HepG2 (cell line): ENCODE results near the gene LZTR1. TPM values are rescaled to one million over a fixed set of nuclear protein-coding genes. Genes with fewer than 3 reads are reported as not detected.

Source experiments
- CCDC6 ChIP-seq: sonication (generic); formaldehyde crosslinking; IDR thresholded peaks from 2 replicates; pipeline ENCODE4 v1.8.1; 2022; ENCODE audit warnings: mild to moderate bottlenecking, missing genetic modification reagents, moderate library complexity
- CHD4 ChIP-seq: fragments of 200-600 bp; sonication (generic); IDR thresholded peaks from 2 replicates; pipeline ENCODE4 v1.7.0; 2017; ENCODE audit warnings: mild to moderate bottlenecking, low read length, borderline replicate concordance
- DR1 ChIP-seq: sonication (generic); formaldehyde crosslinking; IDR thresholded peaks from 2 replicates; pipeline ENCODE4 v1.8.0; 2021; ENCODE audit warnings: mild to moderate bottlenecking, missing genetic modification reagents, inconsistent platforms
- KDM3A ChIP-seq: IDR thresholded peaks from 2 replicates; pipeline ENCODE4 v1.6.1; 2018; ENCODE audit warnings: low read depth, missing compliant biosample characterization
- KLF13 ChIP-seq: sonication (generic); formaldehyde crosslinking; IDR thresholded peaks from 2 replicates; pipeline ENCODE4 v1.4.0; 2020; ENCODE audit warnings: mild to moderate bottlenecking, missing genetic modification reagents
- MTA1 ChIP-seq: sonication (generic); formaldehyde crosslinking; IDR thresholded peaks from 2 replicates; pipeline ENCODE4 v1.4.0; 2020; ENCODE audit warnings: missing genetic modification reagents, mild to moderate bottlenecking, borderline replicate concordance
- RBM22 ChIP-seq: fragments of 200-400 bp; formaldehyde crosslinking; optimal IDR thresholded peaks from 2 replicates; pipeline ENCODE3; 2017; ENCODE audit warnings: mild to moderate bottlenecking, low read length, moderate library complexity
- RXRB ChIP-seq: IDR thresholded peaks from 2 replicates; pipeline ENCODE4 v1.6.1; 2016; ENCODE audit warnings: borderline replicate concordance, missing genetic modification reagents, missing compliant biosample characterization
- SIX1 ChIP-seq: sonication (generic); formaldehyde crosslinking; IDR thresholded peaks from 2 replicates; pipeline ENCODE4 v1.4.0; 2020; ENCODE audit warnings: missing genetic modification reagents, borderline replicate concordance
- SNAPC2 ChIP-seq: sonication (generic); formaldehyde crosslinking; IDR thresholded peaks from 2 replicates; pipeline ENCODE4 v1.8.1; 2022; ENCODE audit warnings: mild to moderate bottlenecking, missing genetic modification reagents
- TSC22D2 ChIP-seq: sonication (generic); formaldehyde crosslinking; IDR thresholded peaks from 2 replicates; pipeline ENCODE4 v1.5.1; 2020; ENCODE audit warnings: missing genetic modification reagents, mild to moderate bottlenecking, borderline replicate concordance
- ZNF17 ChIP-seq: sonication (generic); formaldehyde crosslinking; IDR thresholded peaks from 2 replicates; pipeline ENCODE4 v1.5.0; 2020; ENCODE audit warnings: mild to moderate bottlenecking, missing genetic modification reagents
- ZNF337 ChIP-seq: sonication (generic); formaldehyde crosslinking; IDR thresholded peaks from 2 replicates; pipeline ENCODE4 v1.5.1; 2020; ENCODE audit warnings: missing genetic modification reagents, low read depth, mild to moderate bottlenecking, borderline replicate concordance
- ZNF354B ChIP-seq: sonication (generic); formaldehyde crosslinking; IDR thresholded peaks from 2 replicates; pipeline ENCODE4 v1.8.0; 2022; ENCODE audit warnings: mild to moderate bottlenecking, missing genetic modification reagents
- ZNF678 ChIP-seq: sonication (generic); formaldehyde crosslinking; IDR thresholded peaks from 2 replicates; pipeline ENCODE4 v1.4.0; 2020; ENCODE audit warnings: mild to moderate bottlenecking, missing genetic modification reagents
- ZSCAN21 ChIP-seq: sonication (generic); formaldehyde crosslinking; IDR thresholded peaks from 2 replicates; pipeline ENCODE4 v1.8.0; 2022; ENCODE audit warnings: mild to moderate bottlenecking, missing genetic modification reagents, moderate library complexity, borderline replicate concordance
- polyA plus RNA-seq, 8 experiments: library from polyadenylated mRNA; depleted of rRNA in 3 of 8; stranded (reverse) in 7 of 8; unstranded in 1 of 8; fragments of >200 nt; fragmentation: Illumina TruSeq in 4 of 8; extraction: Trizol in 4 of 8; gene quantifications; 2 replicates each; pipeline versions ENCODE4 v1.2.1 to v1.2.3, GENCODE V29; 2011 to 2016; ENCODE audit warnings: low read depth in 4 of 8, missing spikeins in 1 of 8, mixed read lengths in 1 of 8; ENCODE audit not compliant: insufficient read depth in 1 of 8
- total RNA-seq, 5 experiments: library from RNA; depleted of rRNA; stranded (reverse); fragments of >200 nt; fragmentation: Illumina TruSeq; extraction: Trizol; gene quantifications; 2 replicates each; pipeline ENCODE4 v1.2.3, GENCODE V29; 2016; ENCODE audit warnings: low read depth in 1 of 5
- TF ChIP-seq, protein P1 (sequence below): sonication (generic); formaldehyde crosslinking; IDR thresholded peaks from 2 replicates; pipeline ENCODE4 v1.9.0; 2022; ENCODE audit warnings: missing genetic modification reagents, mild to moderate bottlenecking, borderline replicate concordance
- TF ChIP-seq, protein P2 (sequence below): sonication (generic); formaldehyde crosslinking; IDR thresholded peaks from 2 replicates; pipeline ENCODE4 v1.8.0; 2022; ENCODE audit warnings: mild to moderate bottlenecking, missing genetic modification reagents, moderate library complexity
- TF ChIP-seq, protein P3 (sequence below): fragments of 450-650 bp; IDR thresholded peaks from 2 replicates; pipeline ENCODE4 v1.6.1; 2017
- TF ChIP-seq, protein P4 (sequence below): sonication (generic); formaldehyde crosslinking; conservative IDR thresholded peaks from 2 replicates; pipeline ENCODE4 v1.4.0; 2020; ENCODE audit warnings: missing genetic modification reagents
- TF ChIP-seq, protein P5 (sequence below): sonication (generic); formaldehyde crosslinking; IDR thresholded peaks from 2 replicates; pipeline ENCODE4 v1.4.0; 2020; ENCODE audit warnings: mild to moderate bottlenecking, missing genetic modification reagents

LZTR1 gene
- total and polyA plus RNA-seq, 2 of the 13 experiments (the other 11 are each of a cell fraction or from before 2014, with no cell fraction given), result 21.8 to 22.4 TPM

DNA sequence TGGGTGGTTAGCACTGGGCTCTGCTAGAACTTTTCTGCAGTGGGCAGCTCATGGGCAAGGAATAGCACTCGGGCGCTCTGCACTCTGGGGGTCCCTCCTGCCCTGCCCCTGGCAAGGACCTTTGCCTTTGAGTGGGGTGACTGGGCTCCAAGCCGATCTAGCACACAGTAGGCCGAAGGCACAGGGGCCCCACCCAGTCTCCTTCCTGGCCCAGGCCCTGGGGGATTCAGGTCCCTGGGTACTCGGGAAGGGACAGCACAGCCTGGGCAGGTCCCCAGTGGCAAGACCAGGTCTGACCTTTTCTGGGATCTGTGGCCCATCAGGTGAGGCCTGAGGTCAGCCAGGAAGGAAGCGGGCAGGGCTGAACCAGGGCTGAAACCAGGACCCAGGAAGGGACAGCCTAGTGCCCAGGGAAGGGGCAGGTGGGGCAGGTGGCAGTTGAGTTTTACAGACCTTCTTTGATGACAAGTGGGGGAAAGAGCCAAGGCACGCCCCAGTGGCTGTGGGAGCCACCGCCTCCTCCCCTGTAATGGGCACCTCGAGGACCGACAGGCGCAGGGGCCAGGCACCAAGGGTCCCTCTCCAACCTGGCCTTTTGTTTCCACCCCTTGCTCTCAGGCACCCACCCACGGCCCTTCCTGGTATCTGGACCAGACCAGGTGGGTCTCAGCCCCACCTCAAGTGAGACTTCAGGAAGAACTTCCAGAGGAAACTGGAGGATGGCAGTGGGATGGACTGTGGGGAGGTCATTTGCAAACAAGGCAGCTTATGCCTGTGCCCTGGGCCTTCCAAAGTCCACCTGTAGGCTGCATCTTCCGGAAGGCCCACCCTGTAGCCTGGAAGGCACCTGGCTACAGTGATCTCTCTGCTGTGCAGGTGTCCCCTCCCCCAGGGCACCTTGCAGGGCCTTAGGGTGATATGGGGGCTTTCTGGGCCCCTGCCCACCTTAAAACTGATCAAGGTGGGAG lies 15.9 kb upstream of the LZTR1 start (continued):
- TF ChIP-seq, protein P1, sequence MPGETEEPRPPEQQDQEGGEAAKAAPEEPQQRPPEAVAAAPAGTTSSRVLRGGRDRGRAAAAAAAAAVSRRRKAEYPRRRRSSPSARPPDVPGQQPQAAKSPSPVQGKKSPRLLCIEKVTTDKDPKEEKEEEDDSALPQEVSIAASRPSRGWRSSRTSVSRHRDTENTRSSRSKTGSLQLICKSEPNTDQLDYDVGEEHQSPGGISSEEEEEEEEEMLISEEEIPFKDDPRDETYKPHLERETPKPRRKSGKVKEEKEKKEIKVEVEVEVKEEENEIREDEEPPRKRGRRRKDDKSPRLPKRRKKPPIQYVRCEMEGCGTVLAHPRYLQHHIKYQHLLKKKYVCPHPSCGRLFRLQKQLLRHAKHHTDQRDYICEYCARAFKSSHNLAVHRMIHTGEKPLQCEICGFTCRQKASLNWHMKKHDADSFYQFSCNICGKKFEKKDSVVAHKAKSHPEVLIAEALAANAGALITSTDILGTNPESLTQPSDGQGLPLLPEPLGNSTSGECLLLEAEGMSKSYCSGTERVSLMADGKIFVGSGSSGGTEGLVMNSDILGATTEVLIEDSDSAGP (CRISPR knock-in tag), result no peak; the same call in 1 of the 2 replicates
- TF ChIP-seq, protein P2, sequence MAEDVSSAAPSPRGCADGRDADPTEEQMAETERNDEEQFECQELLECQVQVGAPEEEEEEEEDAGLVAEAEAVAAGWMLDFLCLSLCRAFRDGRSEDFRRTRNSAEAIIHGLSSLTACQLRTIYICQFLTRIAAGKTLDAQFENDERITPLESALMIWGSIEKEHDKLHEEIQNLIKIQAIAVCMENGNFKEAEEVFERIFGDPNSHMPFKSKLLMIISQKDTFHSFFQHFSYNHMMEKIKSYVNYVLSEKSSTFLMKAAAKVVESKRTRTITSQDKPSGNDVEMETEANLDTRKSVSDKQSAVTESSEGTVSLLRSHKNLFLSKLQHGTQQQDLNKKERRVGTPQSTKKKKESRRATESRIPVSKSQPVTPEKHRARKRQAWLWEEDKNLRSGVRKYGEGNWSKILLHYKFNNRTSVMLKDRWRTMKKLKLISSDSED (CRISPR knock-in tag), result no peak
- TF ChIP-seq KDM3A (CRISPR knock-in tag) (no peak), KLF13 (CRISPR knock-in tag) (no peak), MTA1 (CRISPR knock-in tag) (peak; percentile 64; the same call in 1 of the 2 replicates), TSC22D2 (no peak), SNAPC2 (CRISPR knock-in tag) (no peak), CCDC6 (CRISPR knock-in tag) (no peak), DR1 (no peak), CHD4 (no peak), RXRB (CRISPR knock-in tag) (0 out of 2 replicates have a peak, but pooled peaks have one; percentile 8), RBM22 (no peak), SIX1 (no peak), ZNF17 (no peak), ZNF354B (CRISPR knock-in tag) (no peak), ZSCAN21 (CRISPR knock-in tag) (no peak), ZNF337 (CRISPR knock-in tag) (no peak), ZNF678 (no peak)
- TF ChIP-seq, protein P3, sequence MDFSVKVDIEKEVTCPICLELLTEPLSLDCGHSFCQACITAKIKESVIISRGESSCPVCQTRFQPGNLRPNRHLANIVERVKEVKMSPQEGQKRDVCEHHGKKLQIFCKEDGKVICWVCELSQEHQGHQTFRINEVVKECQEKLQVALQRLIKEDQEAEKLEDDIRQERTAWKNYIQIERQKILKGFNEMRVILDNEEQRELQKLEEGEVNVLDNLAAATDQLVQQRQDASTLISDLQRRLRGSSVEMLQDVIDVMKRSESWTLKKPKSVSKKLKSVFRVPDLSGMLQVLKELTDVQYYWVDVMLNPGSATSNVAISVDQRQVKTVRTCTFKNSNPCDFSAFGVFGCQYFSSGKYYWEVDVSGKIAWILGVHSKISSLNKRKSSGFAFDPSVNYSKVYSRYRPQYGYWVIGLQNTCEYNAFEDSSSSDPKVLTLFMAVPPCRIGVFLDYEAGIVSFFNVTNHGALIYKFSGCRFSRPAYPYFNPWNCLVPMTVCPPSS, result no peak
- TF ChIP-seq, protein P4, sequence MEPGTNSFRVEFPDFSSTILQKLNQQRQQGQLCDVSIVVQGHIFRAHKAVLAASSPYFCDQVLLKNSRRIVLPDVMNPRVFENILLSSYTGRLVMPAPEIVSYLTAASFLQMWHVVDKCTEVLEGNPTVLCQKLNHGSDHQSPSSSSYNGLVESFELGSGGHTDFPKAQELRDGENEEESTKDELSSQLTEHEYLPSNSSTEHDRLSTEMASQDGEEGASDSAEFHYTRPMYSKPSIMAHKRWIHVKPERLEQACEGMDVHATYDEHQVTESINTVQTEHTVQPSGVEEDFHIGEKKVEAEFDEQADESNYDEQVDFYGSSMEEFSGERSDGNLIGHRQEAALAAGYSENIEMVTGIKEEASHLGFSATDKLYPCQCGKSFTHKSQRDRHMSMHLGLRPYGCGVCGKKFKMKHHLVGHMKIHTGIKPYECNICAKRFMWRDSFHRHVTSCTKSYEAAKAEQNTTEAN (CRISPR knock-in tag), result no peak
- TF ChIP-seq, protein P5, sequence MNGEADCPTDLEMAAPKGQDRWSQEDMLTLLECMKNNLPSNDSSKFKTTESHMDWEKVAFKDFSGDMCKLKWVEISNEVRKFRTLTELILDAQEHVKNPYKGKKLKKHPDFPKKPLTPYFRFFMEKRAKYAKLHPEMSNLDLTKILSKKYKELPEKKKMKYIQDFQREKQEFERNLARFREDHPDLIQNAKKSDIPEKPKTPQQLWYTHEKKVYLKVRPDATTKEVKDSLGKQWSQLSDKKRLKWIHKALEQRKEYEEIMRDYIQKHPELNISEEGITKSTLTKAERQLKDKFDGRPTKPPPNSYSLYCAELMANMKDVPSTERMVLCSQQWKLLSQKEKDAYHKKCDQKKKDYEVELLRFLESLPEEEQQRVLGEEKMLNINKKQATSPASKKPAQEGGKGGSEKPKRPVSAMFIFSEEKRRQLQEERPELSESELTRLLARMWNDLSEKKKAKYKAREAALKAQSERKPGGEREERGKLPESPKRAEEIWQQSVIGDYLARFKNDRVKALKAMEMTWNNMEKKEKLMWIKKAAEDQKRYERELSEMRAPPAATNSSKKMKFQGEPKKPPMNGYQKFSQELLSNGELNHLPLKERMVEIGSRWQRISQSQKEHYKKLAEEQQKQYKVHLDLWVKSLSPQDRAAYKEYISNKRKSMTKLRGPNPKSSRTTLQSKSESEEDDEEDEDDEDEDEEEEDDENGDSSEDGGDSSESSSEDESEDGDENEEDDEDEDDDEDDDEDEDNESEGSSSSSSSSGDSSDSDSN, result 0 out of 2 replicates have a peak, but pooled peaks have one; percentile 6
